ENCODE results near the gene SLC12A2.

The SLC12A2 gene

DNA sequence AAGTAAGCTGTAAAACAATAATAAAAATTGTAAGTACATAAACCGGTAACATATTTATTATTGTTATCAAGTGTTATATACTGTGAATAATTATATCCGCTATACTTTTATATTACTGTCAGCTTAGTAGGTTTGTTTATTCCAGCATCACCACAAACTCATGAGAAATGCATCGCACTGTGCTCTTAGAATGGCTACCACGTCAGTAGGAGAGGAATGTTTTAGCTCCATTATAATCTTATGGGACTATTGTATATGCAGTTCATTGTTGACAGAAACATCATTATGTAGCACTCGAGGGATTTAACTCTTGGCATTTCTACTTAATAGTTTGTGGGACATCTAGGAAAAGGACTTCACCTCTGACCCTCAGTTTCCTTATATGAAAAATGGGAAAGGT lies 16.4 kb downstream of the SLC12A2 start:
- no peak for DNase-seq

GRCh38 chr5:128100860-128101557 lies 17.4 kb downstream of the SLC12A2 start:
- no peak for DNase-seq

- DNase-seq = no peak
These were observed 18.1 kb downstream of the SLC12A2 start for GRCh38 chr5:128101676-128102075.

DNA sequence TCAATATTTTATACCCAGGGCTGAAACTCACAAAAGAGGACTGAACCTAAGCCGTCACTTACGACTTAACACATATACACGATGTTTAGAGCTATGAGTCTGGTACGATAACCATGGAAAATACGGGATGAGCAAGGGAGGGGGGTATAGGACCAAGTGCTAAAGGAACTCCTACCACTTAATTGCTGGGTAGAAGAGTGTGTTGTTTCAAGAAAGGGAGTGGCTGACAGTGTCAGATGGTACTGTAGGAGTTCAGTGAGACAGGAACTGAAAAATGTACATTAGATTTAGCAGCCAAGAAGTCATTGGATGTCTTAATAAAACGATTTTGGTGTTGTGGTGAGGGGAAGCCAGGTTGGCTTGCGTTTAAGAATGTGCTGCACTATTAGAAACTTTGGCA lies 21.6 kb downstream of the SLC12A2 start:
- no peak for DNase-seq

- DNase-seq = no peak
These were observed 25.6 kb downstream of the SLC12A2 start for GRCh38 chr5:128109138-128109537.

DNA sequence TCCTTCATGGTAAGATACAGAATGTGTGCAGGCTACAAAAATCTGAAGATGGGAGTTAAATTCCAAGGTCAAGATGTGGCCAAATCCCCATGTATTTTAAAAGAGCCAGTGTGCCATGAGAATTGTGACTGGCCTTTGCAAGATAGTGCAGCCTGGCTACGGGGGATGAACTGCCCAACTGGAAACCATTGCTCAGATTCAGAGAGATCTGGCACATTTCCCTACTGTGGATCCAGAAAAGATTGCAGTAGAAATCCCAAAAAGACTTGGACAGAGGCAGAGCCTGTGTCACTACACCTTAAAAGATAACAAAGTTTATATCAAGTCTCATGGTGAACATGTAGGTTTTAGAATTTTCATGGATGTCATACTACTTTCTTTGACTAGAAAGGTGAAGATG lies 26.2 kb downstream of the SLC12A2 start:
- no peak for DNase-seq

GRCh38 chr5:128111818-128112448 lies 28.4 kb downstream of the SLC12A2 start:
- DNase-seq = no peak

DNA sequence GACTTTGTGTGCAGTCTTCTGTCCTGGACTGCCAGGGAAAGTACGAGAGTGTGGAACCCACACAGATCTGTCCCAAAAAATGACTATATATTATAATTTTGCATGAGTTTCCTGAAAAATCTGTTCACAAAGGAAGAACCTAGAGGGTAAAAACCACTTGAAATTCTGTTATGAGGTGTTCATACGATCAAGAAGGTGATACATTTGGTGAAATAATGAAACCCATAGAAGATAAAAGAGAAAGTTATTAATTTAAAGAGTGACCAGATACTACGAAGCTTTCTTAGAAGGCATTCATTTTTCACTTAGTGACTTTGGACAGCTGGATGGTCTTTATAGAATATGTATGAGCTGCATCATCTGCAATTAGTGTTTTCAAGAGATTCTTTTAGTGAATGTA lies 32.9 kb downstream of the SLC12A2 start:
- DNase-seq = no peak

GRCh38 chr5:128118214-128118613 lies 34.6 kb downstream of the SLC12A2 start:
- no peak for DNase-seq

GRCh38 chr5:128121651-128122050 lies 38.1 kb downstream of the SLC12A2 start:
- DNase-seq = no peak

- DNase-seq = no peak
These were observed 40.4 kb downstream of the SLC12A2 start for GRCh38 chr5:128123936-128124335.

GRCh38 chr5:128126241-128126640 lies 42.7 kb downstream of the SLC12A2 start:
- no peak for DNase-seq

DNA sequence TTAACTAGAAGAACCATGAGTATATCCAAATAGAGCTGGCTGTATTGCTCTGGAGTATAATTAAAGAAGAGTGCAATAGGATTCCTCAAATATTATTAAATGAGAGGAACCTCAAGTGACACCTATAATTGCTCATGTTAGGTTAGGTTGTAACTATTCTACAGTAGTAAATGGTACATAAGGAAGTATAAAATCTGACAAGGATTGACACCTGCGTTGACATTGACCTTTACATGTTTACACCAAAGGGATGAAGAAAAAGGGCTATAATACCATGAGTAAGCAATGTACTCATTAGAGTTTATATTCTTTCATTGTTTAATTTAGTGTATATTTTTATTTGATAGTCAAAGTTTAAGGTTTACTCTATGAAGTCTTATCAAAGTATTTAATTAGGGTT lies 48.9 kb downstream of the SLC12A2 start:
- DNase-seq = no peak

GRCh38 chr5:128135286-128135685 lies 51.7 kb downstream of the SLC12A2 start:
- no peak for DNase-seq

DNA sequence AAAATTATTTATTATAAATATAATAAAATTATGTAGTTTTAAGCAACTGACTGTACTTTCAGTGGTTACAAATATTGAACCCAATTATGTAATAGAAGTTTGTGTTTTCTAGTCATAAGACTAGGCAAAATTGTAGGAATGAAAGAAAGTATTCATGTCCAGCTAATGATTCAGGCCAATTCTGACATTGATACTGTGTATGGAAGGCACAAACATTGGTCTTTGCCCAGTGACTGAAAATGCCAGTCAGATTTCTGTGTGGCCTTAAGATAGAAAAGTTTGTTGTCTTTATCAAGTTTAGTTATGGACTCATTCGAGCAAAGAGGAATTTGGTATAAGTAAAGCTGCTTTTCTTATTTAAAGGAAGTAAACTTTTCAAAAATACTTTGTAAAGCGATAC lies 60.3 kb downstream of the SLC12A2 start:
- DNase-seq = no peak

DNA sequence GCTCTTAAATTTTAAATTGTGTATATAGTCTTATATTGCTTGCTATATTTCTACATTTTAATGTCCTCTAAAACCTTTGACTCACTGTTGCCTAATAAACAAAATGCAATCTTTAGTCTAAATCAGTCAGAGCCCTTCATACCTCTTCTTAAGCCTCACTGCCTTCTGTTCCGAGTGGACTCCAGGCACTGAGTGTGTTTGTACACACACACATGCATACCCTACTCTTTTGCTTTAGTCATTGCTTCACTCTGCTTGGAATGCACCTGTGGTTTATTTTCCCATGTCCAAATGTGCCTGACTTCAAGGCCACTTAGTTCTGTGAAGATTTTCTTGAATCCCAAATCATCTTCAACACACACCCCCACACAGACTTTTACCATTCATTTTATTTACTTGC lies 60.9 kb downstream of the SLC12A2 start:
- DNase-seq = no peak

- DNase-seq = no peak
These were observed 63.1 kb downstream of the SLC12A2 start for GRCh38 chr5:128146671-128147070.

GRCh38 chr5:128154943-128155342 lies 71.4 kb downstream of the SLC12A2 start:
- DNase-seq = no peak

DNA sequence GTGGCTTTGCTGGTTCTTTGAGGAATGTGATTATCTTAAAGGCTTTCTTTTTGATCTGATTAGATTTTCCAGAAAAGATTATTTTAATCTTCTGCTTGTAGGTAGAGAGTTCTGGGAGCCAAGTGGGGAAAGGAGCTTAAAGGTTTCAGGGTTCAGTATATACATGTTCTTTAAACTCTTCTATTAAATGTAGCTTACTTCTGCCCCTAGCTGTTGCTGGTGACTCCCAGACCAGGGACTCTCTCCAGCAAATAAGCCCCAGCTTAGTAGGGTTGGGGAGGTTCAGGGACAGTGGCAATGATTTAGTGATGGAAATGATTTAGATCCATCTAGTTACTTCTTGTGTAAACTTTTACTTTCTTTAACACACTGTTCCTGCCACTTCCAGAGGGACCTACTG lies 72.2 kb downstream of the SLC12A2 start:
- no peak for DNase-seq

- no peak for DNase-seq
These were observed 73.0 kb downstream of the SLC12A2 start for GRCh38 chr5:128156521-128156920.

GRCh38 chr5:128158342-128158741 lies 74.8 kb downstream of the SLC12A2 start:
- no peak for DNase-seq

DNA sequence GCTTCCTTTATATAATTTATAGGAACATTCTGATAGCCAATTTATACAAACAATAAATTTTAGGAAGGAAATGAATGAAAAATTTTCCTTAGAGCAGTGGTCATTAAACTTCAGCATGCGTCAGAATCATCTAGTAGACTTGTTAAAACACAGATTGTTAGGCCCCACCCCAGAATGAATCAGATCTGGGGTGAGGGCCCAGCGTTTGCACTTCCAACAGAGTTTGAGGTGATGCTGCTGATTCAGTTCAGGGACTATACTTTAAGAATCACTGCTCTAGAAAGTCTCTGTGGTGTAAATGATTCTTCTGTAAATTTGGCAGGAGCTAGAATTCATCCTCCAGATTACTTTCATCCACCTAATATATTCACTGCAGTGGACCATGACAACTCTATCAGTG lies 80.4 kb downstream of the SLC12A2 start:
- DNase-seq = no peak

DNA sequence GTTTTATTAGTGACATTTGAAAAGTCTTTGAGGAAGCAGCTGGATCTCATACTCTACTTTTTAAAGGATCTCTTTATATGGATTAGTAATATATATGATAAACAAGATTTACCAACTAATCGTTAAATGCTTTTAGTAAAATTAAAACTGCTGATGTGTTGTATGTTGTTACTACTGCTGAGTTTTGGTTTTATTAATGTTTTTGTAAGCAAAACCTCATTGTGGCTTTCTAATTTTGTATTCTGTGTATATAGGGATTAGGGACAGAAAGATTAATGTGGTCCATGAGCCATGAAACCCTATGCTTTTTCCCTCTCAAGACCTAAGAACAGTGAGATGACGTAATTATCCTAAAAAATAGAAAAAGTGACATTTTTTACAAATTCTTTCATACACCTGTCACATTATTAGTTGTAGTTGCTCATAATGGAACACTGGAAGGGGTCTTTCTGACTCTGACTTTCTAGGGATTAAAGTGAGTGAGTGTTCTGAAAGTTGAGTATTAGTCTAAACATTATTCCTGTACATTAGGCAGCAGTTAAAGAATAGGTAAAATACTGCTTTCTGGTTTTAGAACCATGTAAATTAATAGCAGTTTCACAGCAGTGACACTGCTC lies 85.9 kb downstream of the SLC12A2 start:
- DNase-seq = no peak

- no peak for DNase-seq
These were observed 88.5 kb downstream of the SLC12A2 start for GRCh38 chr5:128172102-128172501.

DNA sequence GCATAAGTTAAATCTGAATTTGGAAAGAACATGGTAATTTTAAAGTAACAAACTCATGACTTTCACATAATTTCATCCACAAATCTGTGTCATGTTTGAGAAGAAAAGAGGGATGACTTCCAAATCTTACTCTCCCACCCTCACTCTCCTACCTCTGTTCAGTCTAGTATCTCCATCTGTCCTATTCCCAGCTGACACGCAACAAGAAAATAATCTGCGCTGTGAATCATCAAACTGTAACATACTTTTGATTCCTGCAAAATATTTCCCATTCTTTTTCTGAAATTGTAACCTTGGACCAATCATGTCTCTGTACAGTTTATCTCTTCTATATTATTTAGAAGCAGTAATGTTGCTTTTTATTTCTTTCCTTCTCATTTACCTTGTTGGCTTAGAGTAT lies 91.4 kb downstream of the SLC12A2 start:
- DNase-seq = no peak
